GM19035 (cell line): ENCODE results near the gene MC3R.

Source experiments
- ATAC-seq: cut with Tn5 transposase; IDR thresholded peaks from one replicate; pipeline ENCODE4 v1.9.1; 2021; ENCODE audit not compliant: unreplicated experiment

MC3R gene

GRCh38 chr20:56249244-56249955 lies 868 bp downstream of the MC3R start:
- ATAC-seq: no peak

GRCh38 chr20:56249956-56250355 lies 1.4 kb downstream of the MC3R start:
- no peak for ATAC-seq

GRCh38 chr20:56257604-56258003 lies 9.1 kb downstream of the MC3R start:
- no peak for ATAC-seq

- ATAC-seq: no peak
Measured at GRCh38 chr20:56259948-56260347, 11.4 kb downstream of the MC3R start.

- no peak for ATAC-seq
Measured at GRCh38 chr20:56268536-56268935, 20.0 kb downstream of the MC3R start.

GRCh38 chr20:56271974-56272373 lies 23.4 kb downstream of the MC3R start:
- no peak for ATAC-seq

GRCh38 chr20:56273491-56273890 lies 25.0 kb downstream of the MC3R start:
- ATAC-seq: no peak

GRCh38 chr20:56274156-56274555 lies 25.6 kb downstream of the MC3R start:
- no peak for ATAC-seq

GRCh38 chr20:56278196-56278595 lies 29.7 kb downstream of the MC3R start:
- ATAC-seq: no peak

GRCh38 chr20:56285496-56285895 lies 37.0 kb downstream of the MC3R start:
- no peak for ATAC-seq

GRCh38 chr20:56289652-56290051 lies 41.1 kb downstream of the MC3R start:
- ATAC-seq: no peak

GRCh38 chr20:56299362-56299761 lies 50.8 kb downstream of the MC3R start:
- ATAC-seq: no peak
